Right lobe of liver (tissue), 4 donors: ENCODE results near the gene DCHS2.

Experiments used
- CTCF ChIP-seq, 4 donors: fragments of 200-600 bp in 3 of 4; fragments of 450-650 bp in 1 of 4; IDR thresholded peaks; one replicate each; pipeline versions ENCODE4 v1.5.1 to v1.8.0; 2016 to 2022; ENCODE audit warnings: antibody characterized with exemption in 4 of 4, mild to moderate bottlenecking in 2 of 4
- POLR2A ChIP-seq: fragments of 450-650 bp; IDR thresholded peaks from one replicate; pipeline ENCODE4 v1.6.1; 2017; ENCODE audit warnings: antibody characterized with exemption, mild to moderate bottlenecking
- donor health status: DM: no; HTN: no; CAD: no.
- donor health status: DM: no; HTN: no; CAD: no.
- donor health status: DM: no; HTN: yes; CAD: no.

DNA sequence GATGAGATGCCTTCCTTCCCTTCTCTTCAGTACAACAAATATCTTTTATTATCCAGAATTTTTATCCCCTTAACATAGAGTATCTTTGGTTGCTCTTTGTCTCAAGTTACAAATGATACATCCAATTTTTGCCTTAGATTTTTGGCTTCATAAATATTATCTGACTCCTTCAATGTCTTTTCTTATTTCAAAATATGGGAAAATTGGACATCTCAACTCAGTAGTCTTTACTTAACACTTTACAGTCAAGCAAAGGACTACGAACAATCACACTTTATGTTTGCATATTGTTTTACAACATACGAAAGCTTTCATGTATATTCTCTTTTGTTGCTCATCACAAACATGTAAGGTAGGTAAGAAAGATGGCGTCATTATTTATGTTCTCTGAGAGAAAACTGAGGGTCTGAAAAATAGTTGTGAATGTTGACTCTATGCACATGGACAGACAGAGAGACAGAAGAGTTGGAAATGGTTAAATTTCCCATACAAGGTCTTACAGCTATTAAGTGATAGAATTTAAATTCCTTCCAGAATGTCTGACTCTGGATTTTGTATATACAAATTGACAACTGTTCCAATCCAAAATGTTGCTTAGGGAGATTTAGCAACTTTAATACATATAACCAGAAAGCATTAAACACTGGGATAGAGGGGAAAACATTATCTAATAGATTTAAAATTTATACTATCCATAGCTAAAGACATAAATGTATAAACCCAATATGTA, 29.4 kb downstream of the DCHS2 start:
- TF ChIP-seq POLR2A (no peak), CTCF (IDR thresholded peaks at IDR 0.05) (no peak)
